ENCODE results near the gene NRARP. TPM values are rescaled to one million over a fixed set of nuclear protein-coding genes. Genes with fewer than 3 reads are reported as not detected.

The NRARP gene
- total and polyA plus RNA-seq, 2 of the 8 experiments (the other 6 are each of a cell fraction or from before 2014, with no cell fraction given), result 32.5 to 37.2 TPM

- TF ChIP-seq CHD7 (IDR thresholded peaks at IDR 0.05; ENCODE audit: insufficient replicate concordance, low read length) (no peak), POLR2A (IDR thresholded peaks at IDR 0.05; ENCODE audit: control extremely low read depth in 1 of 2, low read depth in 2 of 2, low read length in 2 of 2) (no peak), PHF8 (conservative IDR thresholded peaks at IDR 0.05; ENCODE audit: low read depth, low read length) (no peak), ATF2 (IDR thresholded peaks at IDR 0.05; ENCODE audit: low read length) (no peak), CBX5 (IDR thresholded peaks at IDR 0.05; ENCODE audit: low read depth, low read length) (no peak), SP2 (IDR thresholded peaks at IDR 0.05; ENCODE audit: low read length) (no peak), NANOG (IDR thresholded peaks at IDR 0.05; ENCODE audit: insufficient read depth, low read depth, low read length, poor library complexity, severe bottlenecking) (no peak), EP300 (IDR thresholded peaks at IDR 0.05; ENCODE audit: borderline replicate concordance in 1 of 2, low read depth in 2 of 2, low read length in 2 of 2) (no peak), SP1 (IDR thresholded peaks at IDR 0.05; ENCODE audit: low read depth, low read length) (no peak)
Measured at GRCh38 chr9:137313956-137314560, 12.0 kb upstream of the NRARP start (continued).
